ENCODE results near the gene LGR6. TPM values are rescaled to one million over a fixed set of nuclear protein-coding genes. Genes with fewer than 3 reads are reported as not detected.

LGR6 gene
- total and polyA plus RNA-seq, 2 donors (not counting 1 experiment from before 2014, with no cell fraction given): 0.28 TPM; not detected in 1

DNA sequence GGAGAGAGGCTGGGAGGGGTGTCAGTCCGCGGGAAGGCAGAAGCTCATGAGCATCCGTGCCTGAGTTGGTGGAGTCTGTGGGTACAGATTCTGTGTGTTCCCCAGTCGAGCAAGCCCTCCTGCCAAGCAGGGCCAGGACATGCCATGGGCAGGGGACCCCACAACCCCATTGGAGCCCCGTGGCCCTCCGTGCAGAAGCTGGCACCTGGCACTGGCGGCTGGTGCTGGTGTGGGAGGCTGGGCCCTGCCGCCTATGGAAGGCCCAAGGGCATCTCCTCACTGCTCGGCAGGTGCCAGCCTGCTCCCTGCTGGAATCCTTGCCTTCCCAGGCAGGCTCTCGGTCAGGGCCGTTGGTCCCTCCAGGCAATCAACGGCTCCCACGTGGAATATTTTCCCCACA lies 74.4 kb downstream of the LGR6 start:
- WGBS (ENCODE audit: insufficient coverage): 93% methylated on average over 13 of the region's 13 CpGs
- no peak overlapping the region for H3K4me3 Mint-ChIP-seq
- no peaks in the 10 kb centered on the region for H3K9me3 Mint-ChIP-seq (ENCODE audit: insufficient read depth)
- intact Hi-C loops (cut with micrococcal nuclease): no loop called here
- no peak overlapping the region for H3K4me3 ChIP-seq (ENCODE audit: control extremely low read depth in 1 of 5, extremely low read depth in 1 of 5, insufficient read depth in 1 of 5, low read depth in 2 of 5, low read length in 4 of 5)
- H3K27ac ChIP-seq (ENCODE audit: low read length in 2 of 2): no peak overlapping the region
- H3K27ac Mint-ChIP-seq: no peak overlapping the region
- DNase-seq: no peak
- no peak overlapping the region for H3K9ac ChIP-seq (ENCODE audit: low read length)
- H3K4me1 Mint-ChIP-seq: no peaks in the 10 kb centered on the region
- POLR2A ChIA-PET: no interaction called here
- H3K27me3 ChIP-seq (replicated peaks in 1 of 4; ENCODE audit: control extremely low read depth in 1 of 4, control insufficient read depth in 3 of 4, insufficient read depth in 4 of 4, low read length in 3 of 4): peaks cover 0 to 32% (median 19%) of the 10 kb centered on the region in 4 experiments
- peaks cover 0 to 2% (median 0%) of the 10 kb centered on the region in 3 donors for H3K9me3 ChIP-seq (ENCODE audit: control extremely low read depth in 1 of 3, control insufficient read depth in 2 of 3, insufficient read depth in 1 of 3, low read length in 2 of 3)
- H3K4me2 ChIP-seq (replicated peaks; ENCODE audit: low read depth, low read length, poor library complexity, severe bottlenecking): no peak overlapping the region
- H2AFZ ChIP-seq (ENCODE audit: insufficient read depth, low read depth, low read length, poor library complexity, severe bottlenecking): no peak overlapping the region
- H3K36me3 ChIP-seq (replicated peaks in 1 of 2; ENCODE audit: control extremely low read depth in 1 of 2, control insufficient read depth in 1 of 2, extremely low read depth in 1 of 2, insufficient read depth in 2 of 2, low read length in 1 of 2): no peaks in the 10 kb centered on the region
- TF ChIP-seq CTCF (IDR thresholded peaks at IDR 0.05): no peak
- no peak for TF ChIP-seq EZH2 (IDR thresholded peaks at IDR 0.05; ENCODE audit: borderline replicate concordance, insufficient read depth, low read depth, low read length, poor library complexity, severe bottlenecking)
- CTCF ChIA-PET: no interaction called here
- ATAC-seq (ENCODE audit: low read depth): no peak
- no peaks in the 10 kb centered on the region for H3K4me1 ChIP-seq (ENCODE audit: control insufficient read depth in 2 of 2, insufficient read depth in 2 of 2, low read length in 2 of 2)
- no peaks in the 10 kb centered on the region for H4K20me1 ChIP-seq (ENCODE audit: control insufficient read depth, insufficient read depth, low read length, poor library complexity, severe bottlenecking)
- no peaks in the 10 kb centered on the region for H3K79me2 ChIP-seq (ENCODE audit: control insufficient read depth, insufficient read depth, low read length)
- peaks cover 46% of the 10 kb centered on the region for H3K27me3 Mint-ChIP-seq

- Histone ChIP-seq H3K27ac (ENCODE audit: low read length in 2 of 2) (no peak overlapping the region), H3K9ac (ENCODE audit: low read length) (no peak overlapping the region), H2AFZ (ENCODE audit: insufficient read depth, low read depth, low read length, poor library complexity, severe bottlenecking) (no peak overlapping the region), H3K9me3 (ENCODE audit: control extremely low read depth in 1 of 3, control insufficient read depth in 2 of 3, insufficient read depth in 1 of 3, low read length in 2 of 3) (no peaks in the 10 kb centered on the region), H4K20me1 (ENCODE audit: control insufficient read depth, insufficient read depth, low read length, poor library complexity, severe bottlenecking) (no peaks in the 10 kb centered on the region), H3K27me3 (replicated peaks in 1 of 4; ENCODE audit: control extremely low read depth in 1 of 4, control insufficient read depth in 3 of 4, insufficient read depth in 4 of 4, low read length in 3 of 4) (peaks cover 0 to 32% (median 13%) of the 10 kb centered on the region in 4 experiments), H3K79me2 (ENCODE audit: control insufficient read depth, insufficient read depth, low read length) (no peaks in the 10 kb centered on the region), H3K4me3 (ENCODE audit: control extremely low read depth in 1 of 5, extremely low read depth in 1 of 5, insufficient read depth in 1 of 5, low read depth in 2 of 5, low read length in 4 of 5) (no peak overlapping the region), H3K4me1 (ENCODE audit: control insufficient read depth in 2 of 2, insufficient read depth in 2 of 2, low read length in 2 of 2) (no peaks in the 10 kb centered on the region), H3K36me3 (replicated peaks in 1 of 2; ENCODE audit: control extremely low read depth in 1 of 2, control insufficient read depth in 1 of 2, extremely low read depth in 1 of 2, insufficient read depth in 2 of 2, low read length in 1 of 2) (no peaks in the 10 kb centered on the region), H3K4me2 (replicated peaks; ENCODE audit: low read depth, low read length, poor library complexity, severe bottlenecking) (no peak overlapping the region)
- ChIA-PET POLR2A (no interaction called here), CTCF (no interaction called here)
- TF ChIP-seq EZH2 (IDR thresholded peaks at IDR 0.05; ENCODE audit: borderline replicate concordance, insufficient read depth, low read depth, low read length, poor library complexity, severe bottlenecking) (no peak), CTCF (IDR thresholded peaks at IDR 0.05) (no peak)
- no peak for ATAC-seq (ENCODE audit: low read depth)
- WGBS (ENCODE audit: insufficient coverage): 86% methylated on average over 4 of the region's 5 CpGs
- DNase-seq: no peak
- Mint-ChIP-seq H3K27me3 (peaks cover 42% of the 10 kb centered on the region), H3K4me1 (no peaks in the 10 kb centered on the region), H3K9me3 (ENCODE audit: insufficient read depth) (no peaks in the 10 kb centered on the region), H3K4me3 (no peak overlapping the region), H3K27ac (no peak overlapping the region)
- intact Hi-C loops (cut with micrococcal nuclease): no loop called here
Measured at GRCh38 chr1:202268817-202269216, 75.2 kb downstream of the LGR6 start.
